Fibroblast of lung (primary cell): Measurements from ENCODE around the gene USP6NL.

ENCODE experiments used
- EZH2 ChIP-seq: IDR thresholded peaks from 2 replicates; pipeline ENCODE4 v1.5.1; 2012; ENCODE audit warnings: low read length, control low read depth, mild to moderate bottlenecking; ENCODE audit errors: missing control alignments
- TF ChIP-seq, protein P1 (sequence below), 2 donors: IDR thresholded peaks in 1 of 2; conservative IDR thresholded peaks in 1 of 2; 1 replicate in 1 of 2; 2 replicates in 1 of 2; pipeline ENCODE4 v1.5.1; 2011 to 2012; ENCODE audit warnings: low read length in 2 of 2, control low read depth in 1 of 2, inconsistent platforms in 1 of 2, low read depth in 1 of 2, mild to moderate bottlenecking in 1 of 2

DNA sequence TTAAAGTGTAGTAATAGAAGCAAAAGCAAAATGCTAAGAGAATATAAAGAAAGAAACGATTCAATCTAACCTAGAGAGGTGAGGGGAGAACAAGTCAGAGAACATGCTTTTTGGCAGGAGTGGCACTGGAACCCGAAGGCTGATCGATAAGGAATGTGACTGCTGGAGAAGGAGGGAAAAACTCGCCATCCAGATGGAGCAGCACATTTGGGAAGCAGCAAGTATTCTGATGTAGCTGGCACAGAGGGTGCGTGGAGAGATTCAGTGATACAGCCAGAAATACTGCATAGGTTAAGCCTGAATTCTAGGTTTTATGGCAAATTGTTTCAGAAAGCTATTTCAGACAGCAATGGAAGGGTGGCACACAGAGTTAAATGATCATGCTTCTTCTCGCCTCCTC lies 42.0 kb downstream of the USP6NL start:
- TF ChIP-seq EZH2, result no peak
- TF ChIP-seq, protein P1, sequence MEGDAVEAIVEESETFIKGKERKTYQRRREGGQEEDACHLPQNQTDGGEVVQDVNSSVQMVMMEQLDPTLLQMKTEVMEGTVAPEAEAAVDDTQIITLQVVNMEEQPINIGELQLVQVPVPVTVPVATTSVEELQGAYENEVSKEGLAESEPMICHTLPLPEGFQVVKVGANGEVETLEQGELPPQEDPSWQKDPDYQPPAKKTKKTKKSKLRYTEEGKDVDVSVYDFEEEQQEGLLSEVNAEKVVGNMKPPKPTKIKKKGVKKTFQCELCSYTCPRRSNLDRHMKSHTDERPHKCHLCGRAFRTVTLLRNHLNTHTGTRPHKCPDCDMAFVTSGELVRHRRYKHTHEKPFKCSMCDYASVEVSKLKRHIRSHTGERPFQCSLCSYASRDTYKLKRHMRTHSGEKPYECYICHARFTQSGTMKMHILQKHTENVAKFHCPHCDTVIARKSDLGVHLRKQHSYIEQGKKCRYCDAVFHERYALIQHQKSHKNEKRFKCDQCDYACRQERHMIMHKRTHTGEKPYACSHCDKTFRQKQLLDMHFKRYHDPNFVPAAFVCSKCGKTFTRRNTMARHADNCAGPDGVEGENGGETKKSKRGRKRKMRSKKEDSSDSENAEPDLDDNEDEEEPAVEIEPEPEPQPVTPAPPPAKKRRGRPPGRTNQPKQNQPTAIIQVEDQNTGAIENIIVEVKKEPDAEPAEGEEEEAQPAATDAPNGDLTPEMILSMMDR (conservative IDR thresholded peaks at IDR 0.05 in 1 of 2, IDR thresholded peaks at IDR 0.05 in 1 of 2; ENCODE audit: low read depth in 1 of 2, low read length in 2 of 2), result no peak
